K562 (cell line): Measurements from ENCODE around the gene CES1. TPM values are rescaled to one million over a fixed set of nuclear protein-coding genes. Genes with fewer than 3 reads are reported as not detected.

Experiments used
- ATAC-seq: fragments of 200-7000 bp; cut with Tn5 transposase; 3 replicates; pipeline ENCODE4 v1.9.1; 2020; ENCODE audit warnings: moderate library complexity
- BruUV-seq: library from RNA; stranded (reverse); fragments of 400-500 nt; replicated peaks from 2 replicates; lab custom pipeline; 2021; lab: Mats Ljungman, UMichigan
- CTCF ChIA-PET: fragments of 300-600 bp; formaldehyde crosslinking; extraction: SDS; loops from one replicate; lab custom pipeline; 2021; ENCODE audit warnings: low intra/inter-chr PET ratio; lab: Yijun Ruan, JAX
- POLR2A ChIA-PET: fragments of 300-600, 350-650 bp; sonication (Branson Sonifier 250); formaldehyde crosslinking; extraction: SDS; loops from one replicate; lab custom pipeline; 2021; ENCODE audit warnings: antibody characterized with exemption, inconsistent platforms; lab: Yijun Ruan, JAX
- DNase-seq, 4 experiments: peaks; one replicate each; pipeline versions ENCODE4 v3.0.0 to v3.0.0-alpha.2; 2011 to 2018; ENCODE audit warnings: low spot score in 3 of 4, mixed read lengths in 3 of 4; ENCODE audit errors: extremely low read depth in 1 of 4
- FAIRE-seq: peaks from 2 replicates; lab custom pipeline; 2011; peaks lifted over from hg19 to GRCh38; lab: Jason Lieb, UNC
- H2AFZ ChIP-seq: 2 replicates; pipeline ENCODE4 v1.6.0; 2011; ENCODE audit warnings: low read depth, low read length, control low read depth, inconsistent platforms
- H3K27ac ChIP-seq: fragments of 200-600 bp; 3 replicates; pipeline ENCODE4 v1.8.0; 2011; ENCODE audit warnings: low read depth, mild to moderate bottlenecking, control low read depth, inconsistent platforms, low read length, moderate library complexity, mixed read lengths; ENCODE audit errors: extremely low read depth
- H3K27me3 ChIP-seq, 2 experiments: fragments of 300-600 bp in 1 of 2; 2 replicates in 1 of 2; 3 replicates in 1 of 2; pipeline versions ENCODE4 v1.6.0 to v1.8.0; 2011; ENCODE audit warnings: inconsistent platforms in 2 of 2, low read length in 2 of 2, mild to moderate bottlenecking in 1 of 2, mixed read lengths in 1 of 2, moderate library complexity in 1 of 2; ENCODE audit not compliant: control insufficient read depth in 2 of 2, insufficient read depth in 2 of 2
- H3K36me3 ChIP-seq: fragments of 300-600 bp; 3 replicates; pipeline ENCODE4 v1.8.0; 2011; ENCODE audit warnings: mild to moderate bottlenecking, low read length, inconsistent platforms; ENCODE audit not compliant: control insufficient read depth, insufficient read depth
- H3K4me1 ChIP-seq, 2 experiments: fragments of 200-600 bp in 1 of 2; replicated peaks in 1 of 2; 2 replicates in 1 of 2; 3 replicates in 1 of 2; pipeline versions ENCODE4 v1.5.1 to v1.8.0; 2011; ENCODE audit warnings: inconsistent platforms in 2 of 2, low read length in 2 of 2, mild to moderate bottlenecking in 1 of 2, mixed read lengths in 1 of 2, moderate library complexity in 1 of 2; ENCODE audit not compliant: control insufficient read depth in 2 of 2, insufficient read depth in 2 of 2
- H3K4me2 ChIP-seq: 2 replicates; pipeline ENCODE4 v1.6.1; 2011; ENCODE audit warnings: low read length, control low read depth, inconsistent platforms, mixed read lengths; ENCODE audit not compliant: insufficient read depth
- H3K4me3 ChIP-seq: fragments of 200-600 bp; sonication (generic), shearing (Covaris generic); 2 replicates; pipeline ENCODE4 v1.5.1; 2016; ENCODE audit warnings: control low read depth, inconsistent platforms
- H3K79me2 ChIP-seq: fragments of 200-600 bp; 3 replicates; pipeline ENCODE4 v1.8.0; 2011; ENCODE audit warnings: low read length, inconsistent platforms; ENCODE audit not compliant: control insufficient read depth, insufficient read depth
- H3K9ac ChIP-seq, 2 experiments: 2 replicates each; pipeline versions ENCODE4 v1.6.0 to v1.6.1; 2011; ENCODE audit warnings: low read depth in 2 of 2, low read length in 2 of 2, control low read depth in 1 of 2, inconsistent platforms in 1 of 2, mild to moderate bottlenecking in 1 of 2, mixed read lengths in 1 of 2; ENCODE audit not compliant: insufficient read depth in 1 of 2
- H3K9me1 ChIP-seq: one replicate; pipeline ENCODE4 v1.6.0; 2011; ENCODE audit warnings: inconsistent platforms, mild to moderate bottlenecking, low read length, moderate library complexity; ENCODE audit not compliant: control insufficient read depth, insufficient read depth
- H3K9me3 ChIP-seq: replicated peaks from 2 replicates; pipeline ENCODE4 v1.5.1; 2011; ENCODE audit warnings: low read depth, low read length, inconsistent platforms; ENCODE audit not compliant: control insufficient read depth, insufficient read depth
- H4K20me1 ChIP-seq: replicated peaks from 2 replicates; pipeline ENCODE4 v1.6.1; 2011; ENCODE audit warnings: low read length, inconsistent platforms, mixed read lengths; ENCODE audit not compliant: control insufficient read depth, insufficient read depth
- CEBPG ChIP-seq, 3 experiments: fragments of 200-800 bp in 1 of 3; sonication (Bioruptor generic) in 1 of 3; sonication (generic) in 1 of 3; formaldehyde crosslinking in 1 of 3; IDR thresholded peaks in 2 of 3; conservative IDR thresholded peaks in 1 of 3; 2 replicates each; pipeline versions ENCODE4 v1.6.1 to v1.8.0; 2016 to 2022; ENCODE audit warnings: missing compliant biosample characterization in 2 of 3, missing genetic modification characterization in 2 of 3, mild to moderate bottlenecking in 1 of 3, missing genetic modification reagents in 1 of 3
- SAFB2 ChIP-seq: fragments of 200-400 bp; formaldehyde crosslinking; IDR thresholded peaks from 2 replicates; pipeline ENCODE4 v1.6.1; 2018; ENCODE audit warnings: borderline replicate concordance, low read length, low read depth, moderate library complexity; ENCODE audit not compliant: severe bottlenecking
- SREBF1 ChIP-seq: fragments of 150-350 bp; IDR thresholded peaks from 2 replicates; pipeline ENCODE4 v1.6.1; 2014; ENCODE audit warnings: antibody characterized with exemption, low read depth, low read length, borderline replicate concordance
- SRSF3 ChIP-seq: fragments of 200-400 bp; formaldehyde crosslinking; IDR thresholded peaks from 2 replicates; pipeline ENCODE4 v1.6.1; 2016; ENCODE audit warnings: mild to moderate bottlenecking, low read length, moderate library complexity; ENCODE audit not compliant: insufficient read depth
- WGBS: fragments of 100-300 bp; shearing (Covaris generic); methylation state at CpG from one replicate; pipeline ENCODE4 v1.1.6; 2016; ENCODE audit warnings: low coverage, mixed read lengths; ENCODE audit not compliant: insufficient coverage; ENCODE audit errors: missing lambda C conversion rate; 5-methylcytosine and 5-hydroxymethylcytosine counted together
- in situ Hi-C: fragments of 300-500 bp; cut with MboI; formaldehyde crosslinking; loops from 4 replicates; pipeline ENCODE4 v1.15.0; 2018; ENCODE audit warnings: inconsistent platforms, mixed read lengths
- intact Hi-C: fragments of 100-400 bp; cut with micrococcal nuclease; formaldehyde crosslinking; loops from 2 replicates; pipeline ENCODE4 v1.14.2; 2022
- polyA plus RNA-seq, 8 experiments: library from polyadenylated mRNA; depleted of rRNA in 4 of 8; stranded (reverse) in 5 of 8; unstranded in 3 of 8; fragments of >200 nt; fragmentation: Nextera tagmentation in 2 of 8; fragmentation: Illumina TruSeq in 1 of 8; extraction: Ambion mirVana in 2 of 8; extraction: Trizol in 1 of 8; gene quantifications; 2 replicates each; pipeline versions ENCODE4 v1.2.1 to v1.2.3, GENCODE V29; 2011 to 2014; ENCODE audit warnings: inconsistent platforms in 1 of 8, missing spikeins in 1 of 8
- total RNA-seq, 7 experiments: library from RNA; depleted of rRNA in 6 of 7; stranded (reverse); fragments of >200 nt in 6 of 7; fragmentation: Illumina TruSeq in 2 of 7; extraction: Trizol in 2 of 7; gene quantifications; 2 replicates each; pipeline versions ENCODE4 v1.2.1 to v1.2.3, GENCODE V29; 2011 to 2021; ENCODE audit warnings: low replicate concordance in 1 of 7
- TF ChIP-seq, protein P1 (sequence below), 2 experiments: fragments of 450-650 bp in 1 of 2; sonication (generic) in 1 of 2; formaldehyde crosslinking in 1 of 2; IDR thresholded peaks in 1 of 2; conservative IDR thresholded peaks in 1 of 2; 2 replicates each; pipeline versions ENCODE4 v1.6.1 to v1.8.1; 2016 to 2023; ENCODE audit warnings: mild to moderate bottlenecking in 2 of 2, moderate library complexity in 2 of 2, inconsistent platforms in 1 of 2, missing genetic modification reagents in 1 of 2

Gene CES1
- total and polyA plus RNA-seq, 9 of the 15 experiments (the other 6 are each of a cell fraction or from before 2014, with no cell fraction given) = 0.10 to 1.2 (median 0.16) TPM; not detected in 3

DNA sequence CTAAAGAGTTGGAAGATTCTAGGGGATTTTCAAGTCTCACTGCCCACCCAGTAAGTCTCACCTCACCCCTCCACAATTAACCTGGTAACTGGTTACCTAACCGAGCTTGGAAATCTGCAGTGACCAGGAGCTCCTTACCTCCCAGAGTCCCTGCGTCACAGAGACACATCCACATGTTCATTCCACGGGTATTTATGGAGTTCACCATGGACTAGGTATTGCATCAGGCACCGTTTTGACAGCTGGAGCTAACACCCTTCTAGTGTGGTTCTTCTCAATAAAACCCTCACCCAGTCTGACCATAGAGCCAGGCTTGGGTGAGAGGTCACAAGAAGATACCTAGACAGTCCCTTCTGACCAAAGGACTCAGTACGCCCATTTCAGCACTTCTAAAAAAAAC is 40.2 kb upstream of the CES1 start:
- POLR2A ChIA-PET = interaction anchor here (1.2 kb wide), 1 partner anchor 14 kb away, joined by 3 read pairs; no protein-coding TSS in a partner anchor
- Histone ChIP-seq H3K9me3 (no peaks in the 10 kb centered on the region), H3K36me3 (no peaks in the 10 kb centered on the region), H3K4me2 (no peak overlapping the region), H3K9ac (no peak overlapping the region), H3K27ac (no peak overlapping the region), H3K4me1 (no peaks in the 10 kb centered on the region), H3K4me3 (no peak overlapping the region), H3K9me1 (no peaks in the 10 kb centered on the region), H3K79me2 (no peaks in the 10 kb centered on the region), H4K20me1 (no peaks in the 10 kb centered on the region; the same call in 1 of the 2 replicates), H2AFZ (no peak overlapping the region), H3K27me3 (peaks cover 3 to 21% of the 10 kb centered on the region in 2 experiments; a peak in 3 of 5 replicates)
- WGBS = 8% methylated on average over 5 of the region's 5 CpGs
- FAIRE-seq = no peak
- CTCF ChIA-PET = no interaction called here
- in situ Hi-C loops = no loop called here
- intact Hi-C loops = no loop called here
- no peak; the same call in 2 of the 3 replicates for ATAC-seq
- no TSS peak for BruUV-seq
- TF ChIP-seq CEBPG (CRISPR knock-in tag; IDR thresholded peaks at IDR 0.05) (no peak), CEBPG (tag; conservative IDR thresholded peaks at IDR 0.05 in 1 of 2, IDR thresholded peaks at IDR 0.05 in 1 of 2) (peak in 1 of 2 experiments; percentile 61; a peak in 1 of 4 replicates), SRSF3 (no peak), SREBF1 (no peak), SAFB2 (no peak)
- TF ChIP-seq, protein P1, sequence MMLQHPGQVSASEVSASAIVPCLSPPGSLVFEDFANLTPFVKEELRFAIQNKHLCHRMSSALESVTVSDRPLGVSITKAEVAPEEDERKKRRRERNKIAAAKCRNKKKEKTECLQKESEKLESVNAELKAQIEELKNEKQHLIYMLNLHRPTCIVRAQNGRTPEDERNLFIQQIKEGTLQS (IDR thresholded peaks at IDR 0.05) = peak; percentile 10; the same call in 1 of the 2 replicates
- TF ChIP-seq, protein P1 (CRISPR knock-in tag; conservative IDR thresholded peaks at IDR 0.05) = no peak
- TF ChIP-seq, all 486 proteins: peak for 2
- no peak for DNase-seq
